Endothelial cell of umbilical vein (primary cell): ENCODE measurements around the gene SLC12A7. TPM values are rescaled to one million over a fixed set of nuclear protein-coding genes. Genes with fewer than 3 reads are reported as not detected.

Source experiments
- BruUV-seq: library from RNA; stranded (reverse); fragments of 400-500 nt; replicated peaks from 2 replicates; lab custom pipeline; 2021; lab: Mats Ljungman, UMichigan
- CTCF ChIA-PET: fragments of 300-600, 350-600 bp; sonication (Branson Sonifier 250); formaldehyde crosslinking; loops from one replicate; lab custom pipeline; 2021; ENCODE audit warnings: antibody characterized with exemption, inconsistent platforms; lab: Charles Lee
- POLR2A ChIA-PET: fragments of 300-600, 350-600 bp; sonication (Branson Sonifier 250); formaldehyde crosslinking; loops from one replicate; lab custom pipeline; 2021; ENCODE audit warnings: antibody characterized with exemption, inconsistent platforms; lab: Charles Lee
- DNase-seq: peaks from one replicate; pipeline ENCODE4 v3.0.0-alpha.2; 2011; ENCODE audit warnings: low read depth, low spot score
- FAIRE-seq: peaks from 2 replicates; lab custom pipeline; 2011; peaks lifted over from hg19 to GRCh38; lab: Jason Lieb, UNC
- H2AFZ ChIP-seq: 2 replicates; pipeline ENCODE4 v1.6.0; 2012; ENCODE audit warnings: low read depth, low read length, control low read depth, inconsistent platforms
- H3K27ac ChIP-seq: 2 replicates; pipeline ENCODE4 v1.5.1; 2011; ENCODE audit warnings: low read depth, mild to moderate bottlenecking, control low read depth, low read length, moderate library complexity; ENCODE audit not compliant: insufficient read depth
- H3K27me3 ChIP-seq, 2 experiments: 2 replicates each; pipeline versions ENCODE4 v1.6.0 to v1.6.1; 2011; ENCODE audit warnings: low read length in 2 of 2, mixed read lengths in 1 of 2; ENCODE audit not compliant: control insufficient read depth in 2 of 2, insufficient read depth in 2 of 2
- H3K36me3 ChIP-seq, 2 experiments: 2 replicates in 1 of 2; 3 replicates in 1 of 2; pipeline ENCODE4 v1.5.1; 2011; ENCODE audit warnings: low read length in 2 of 2, mild to moderate bottlenecking in 1 of 2, moderate library complexity in 1 of 2; ENCODE audit not compliant: control insufficient read depth in 2 of 2, insufficient read depth in 2 of 2; ENCODE audit errors: extremely low read depth in 1 of 2
- H3K4me1 ChIP-seq: 3 replicates; pipeline ENCODE4 v1.5.1; 2011; ENCODE audit warnings: mild to moderate bottlenecking, low read length; ENCODE audit not compliant: control insufficient read depth, insufficient read depth; ENCODE audit errors: extremely low read depth
- H3K4me2 ChIP-seq: 2 replicates; pipeline ENCODE4 v1.6.1; 2011; ENCODE audit warnings: low read length, control low read depth, mixed read lengths; ENCODE audit not compliant: insufficient read depth
- H3K4me3 ChIP-seq, 3 experiments: fragments of 200-600 bp in 1 of 3; sonication (generic), shearing (Covaris generic) in 1 of 3; replicated peaks in 1 of 3; 2 replicates each; pipeline ENCODE4 v1.5.1; 2011 to 2016; ENCODE audit warnings: control low read depth in 3 of 3, low read length in 3 of 3, mild to moderate bottlenecking in 2 of 3, inconsistent platforms in 1 of 3, low read depth in 1 of 3, moderate library complexity in 1 of 3; ENCODE audit not compliant: insufficient read depth in 1 of 3
- H3K79me2 ChIP-seq: 2 replicates; pipeline ENCODE4 v1.6.0; 2012; ENCODE audit warnings: low read length, inconsistent platforms; ENCODE audit not compliant: control insufficient read depth, insufficient read depth
- H3K9ac ChIP-seq: replicated peaks from 2 replicates; pipeline ENCODE3; 2011; ENCODE audit warnings: low read length, control low read depth; ENCODE audit not compliant: insufficient read depth; ENCODE audit errors: extremely low read depth
- H3K9me1 ChIP-seq: replicated peaks from 3 replicates; pipeline ENCODE4 v1.6.0; 2011; ENCODE audit warnings: mild to moderate bottlenecking, low read length; ENCODE audit not compliant: control insufficient read depth, insufficient read depth; ENCODE audit errors: extremely low read depth
- H3K9me3 ChIP-seq: replicated peaks from 2 replicates; pipeline ENCODE4 v1.5.1; 2012; ENCODE audit warnings: low read length, inconsistent platforms; ENCODE audit not compliant: control insufficient read depth, insufficient read depth
- H4K20me1 ChIP-seq: replicated peaks from 2 replicates; pipeline ENCODE3; 2011; ENCODE audit warnings: mild to moderate bottlenecking, low read length; ENCODE audit not compliant: control insufficient read depth, insufficient read depth; ENCODE audit errors: extremely low read depth
- CTCF ChIP-seq, 2 donors: IDR thresholded peaks; 1 replicate in 1 of 2; 2 replicates in 1 of 2; pipeline ENCODE4 v1.5.1; 2011; ENCODE audit warnings: low read length in 2 of 2, mild to moderate bottlenecking in 2 of 2, moderate library complexity in 2 of 2, control low read depth in 1 of 2, inconsistent platforms in 1 of 2, low read depth in 1 of 2; ENCODE audit not compliant: insufficient read depth in 1 of 2; ENCODE audit errors: extremely low read depth in 1 of 2
- EZH2 ChIP-seq: IDR thresholded peaks from 2 replicates; pipeline ENCODE4 v1.6.1; 2012; ENCODE audit warnings: borderline replicate concordance, low read depth, mild to moderate bottlenecking, moderate library complexity, low read length, inconsistent platforms; ENCODE audit not compliant: severe bottlenecking
- FOS ChIP-seq: IDR thresholded peaks from 2 replicates; pipeline ENCODE4 v1.6.1; 2011; ENCODE audit warnings: mild to moderate bottlenecking, low read length, moderate library complexity, borderline replicate concordance; ENCODE audit not compliant: insufficient read depth
- GATA2 ChIP-seq: IDR thresholded peaks from 2 replicates; pipeline ENCODE4 v1.7.0; 2011; ENCODE audit warnings: low read depth, mild to moderate bottlenecking, moderate library complexity, mixed read lengths, low read length; ENCODE audit not compliant: insufficient read length, insufficient read depth
- JUN ChIP-seq: IDR thresholded peaks from 2 replicates; pipeline ENCODE4 v1.6.1; 2011; ENCODE audit warnings: borderline replicate concordance, low read depth; ENCODE audit not compliant: insufficient read length, insufficient read depth
- MAX ChIP-seq: IDR thresholded peaks from 2 replicates; pipeline ENCODE4 v1.6.1; 2011; ENCODE audit not compliant: insufficient read depth, insufficient read length
- MYC ChIP-seq: IDR thresholded peaks from one replicate; pipeline ENCODE4 v1.6.1; 2011; ENCODE audit warnings: mild to moderate bottlenecking, low read depth, low read length
- POLR2A ChIP-seq: IDR thresholded peaks from 2 replicates; pipeline ENCODE4 v1.6.1; 2012; ENCODE audit warnings: low read depth, mild to moderate bottlenecking, control low read depth, low read length
- POLR2AphosphoS5 ChIP-seq: IDR thresholded peaks from 2 replicates; pipeline ENCODE4 v1.6.1; 2012; ENCODE audit warnings: low read depth, mild to moderate bottlenecking, control low read depth, low read length, moderate library complexity; ENCODE audit not compliant: insufficient read depth
- dilution Hi-C: fragments of 300-500 bp; cut with MboI; formaldehyde crosslinking; loops from one replicate; pipeline ENCODE4 v1.15.0; 2019; ENCODE audit warnings: low sequenced_read_pairs; ENCODE audit not compliant: extremely low pct_ligation_motif_present
- intact Hi-C: fragments of 100-400 bp; cut with micrococcal nuclease; formaldehyde crosslinking; loops from one replicate; pipeline ENCODE4 v1.10.0; 2022
- polyA plus RNA-seq, 4 experiments: library from polyadenylated mRNA; depleted of rRNA in 3 of 4; stranded (reverse) in 3 of 4; unstranded in 1 of 4; fragments of >200 nt; gene quantifications; 2 replicates each; pipeline versions ENCODE4 v1.2.1 to v1.2.3, GENCODE V29; 2011 to 2012; ENCODE audit warnings: missing spikeins in 1 of 4
- total RNA-seq: library from RNA; stranded (reverse); gene quantifications from 2 replicates; pipeline ENCODE4 v1.2.3, GENCODE V29; 2021

The SLC12A7 gene
- total and polyA plus RNA-seq, 2 donors (not counting 3 experiments of a cell fraction or from before 2014, with no cell fraction given): 16.4 to 38.8 TPM

- Histone ChIP-seq H4K20me1 (no peaks in the 10 kb centered on the region), H3K9ac (no peak overlapping the region), H3K4me2 (no peak overlapping the region), H3K27me3 (no peaks in the 10 kb centered on the region), H3K79me2 (peaks cover 2% of the 10 kb centered on the region), H3K9me1 (no peaks in the 10 kb centered on the region), H3K4me1 (no peaks in the 10 kb centered on the region), H3K4me3 (no peak overlapping the region), H2AFZ (no peak overlapping the region), H3K27ac (no peak overlapping the region), H3K36me3 (peaks cover 0 to 10% of the 10 kb centered on the region in 2 experiments), H3K9me3 (no peaks in the 10 kb centered on the region)
- ChIA-PET POLR2A (no interaction called here), CTCF (no interaction called here)
- intact Hi-C loops: no loop called here
- no TSS peak for BruUV-seq
- FAIRE-seq (no peak), DNase-seq (no peak)
- TF ChIP-seq CTCF (IDR thresholded peaks at IDR 0.05; ENCODE audit: extremely low read depth in 1 of 2, insufficient read depth in 1 of 2, low read depth in 1 of 2, low read length in 2 of 2) (no peak), GATA2 (no peak), POLR2AphosphoS5 (no peak), EZH2 (no peak), POLR2A (no peak), FOS (no peak), MAX (no peak), MYC (no peak), JUN (no peak)
- dilution Hi-C loops: no loop called here
Measured at GRCh38 chr5:1094670-1095190, 17.1 kb downstream of the SLC12A7 start.
